SK-N-MC (cell line): ENCODE results near the gene IL10RB.

Experiments used
- EZH2 ChIP-seq: fragments of 200-600 bp; sonication (generic); IDR thresholded peaks from one replicate; pipeline ENCODE4 v1.6.1; 2017; ENCODE audit warnings: antibody characterized with exemption
- POLR2AphosphoS5 ChIP-seq: IDR thresholded peaks from 2 replicates; pipeline ENCODE4 v1.6.1; 2012; ENCODE audit warnings: mild to moderate bottlenecking, low read depth, low read length, borderline replicate concordance

GRCh38 chr21:33228455-33228854, 37.7 kb upstream of the IL10RB start:
- no peak for TF ChIP-seq EZH2
- no peak for TF ChIP-seq POLR2AphosphoS5
